HL-60/S4 (cell line): ENCODE measurements around the gene MTFMT.
"Not testable (repeated sequence)": the region's sequence is repeated elsewhere in the genome, so short reads cannot be mapped to it uniquely, and the experiment has no call there.

Experiments used
- in situ Hi-C: fragments of 300-500 bp; cut with MboI; formaldehyde crosslinking; loops from 2 replicates; pipeline ENCODE4 v1.14.3; 2022; ENCODE audit warnings: low sequenced_read_pairs

The MTFMT gene

GRCh38 chr15:65060641-65061397 lies 31.4 kb upstream of the MTFMT start:
- in situ Hi-C loops: no loop called here

GRCh38 chr15:65059931-65060596 lies 30.6 kb upstream of the MTFMT start:
- in situ Hi-C loops: no loop called here

- in situ Hi-C loops: no loop called here
These were observed 29.9 kb upstream of the MTFMT start for GRCh38 chr15:65059369-65059750.

GRCh38 chr15:65058394-65059368 lies 29.2 kb upstream of the MTFMT start:
- in situ Hi-C loops: no loop called here

- in situ Hi-C loops: no loop called here
These were observed 28.1 kb upstream of the MTFMT start for GRCh38 chr15:65057549-65057940.

- in situ Hi-C loops: no loop called here
These were observed 27.6 kb upstream of the MTFMT start for GRCh38 chr15:65056868-65057548.

- in situ Hi-C loops: no loop called here
These were observed 26.7 kb upstream of the MTFMT start for GRCh38 chr15:65056106-65056505.

- in situ Hi-C loops: no loop called here
These were observed 25.9 kb upstream of the MTFMT start for GRCh38 chr15:65055201-65055870.

- in situ Hi-C loops: no loop called here
These were observed 25.1 kb upstream of the MTFMT start for GRCh38 chr15:65054333-65055200.

GRCh38 chr15:65052956-65053355 lies 23.5 kb upstream of the MTFMT start:
- in situ Hi-C loops: no loop called here

GRCh38 chr15:65051266-65051665 lies 21.8 kb upstream of the MTFMT start:
- in situ Hi-C loops: no loop called here

- in situ Hi-C loops: no loop called here
These were observed 20.8 kb upstream of the MTFMT start for GRCh38 chr15:65050270-65050669.

GRCh38 chr15:65049418-65049840 lies 20.0 kb upstream of the MTFMT start:
- in situ Hi-C loops: no loop called here

GRCh38 chr15:65048241-65048640 lies 18.8 kb upstream of the MTFMT start:
- in situ Hi-C loops: no loop called here

- in situ Hi-C loops: no loop called here
These were observed 15.5 kb upstream of the MTFMT start, which contains the start of gene SLC51B for GRCh38 chr15:65044724-65045481. TSS of gene SLC51B (plus strand) at chr15:65045387. CDS start at chr15:65050005, 4,618 bp downstream.

GRCh38 chr15:65044218-65044617 lies 14.8 kb upstream of the MTFMT start:
- in situ Hi-C loops: not testable (repeated sequence)

GRCh38 chr15:65042776-65043327 lies 13.4 kb upstream of the MTFMT start:
- in situ Hi-C loops: no loop called here

GRCh38 chr15:65041787-65042186 lies 12.3 kb upstream of the MTFMT start:
- in situ Hi-C loops: no loop called here
